GM21825 (cell line): ENCODE measurements around the gene PARK7.
"Not testable (repeated sequence)": the region's sequence is repeated elsewhere in the genome, so short reads cannot be mapped to it uniquely, and the experiment has no call there.

Experiments used
- ATAC-seq: cut with Tn5 transposase; IDR thresholded peaks from one replicate; pipeline ENCODE4 v1.9.1; 2021; ENCODE audit warnings: mild to moderate bottlenecking, moderate library complexity; ENCODE audit not compliant: unreplicated experiment

Gene PARK7

DNA sequence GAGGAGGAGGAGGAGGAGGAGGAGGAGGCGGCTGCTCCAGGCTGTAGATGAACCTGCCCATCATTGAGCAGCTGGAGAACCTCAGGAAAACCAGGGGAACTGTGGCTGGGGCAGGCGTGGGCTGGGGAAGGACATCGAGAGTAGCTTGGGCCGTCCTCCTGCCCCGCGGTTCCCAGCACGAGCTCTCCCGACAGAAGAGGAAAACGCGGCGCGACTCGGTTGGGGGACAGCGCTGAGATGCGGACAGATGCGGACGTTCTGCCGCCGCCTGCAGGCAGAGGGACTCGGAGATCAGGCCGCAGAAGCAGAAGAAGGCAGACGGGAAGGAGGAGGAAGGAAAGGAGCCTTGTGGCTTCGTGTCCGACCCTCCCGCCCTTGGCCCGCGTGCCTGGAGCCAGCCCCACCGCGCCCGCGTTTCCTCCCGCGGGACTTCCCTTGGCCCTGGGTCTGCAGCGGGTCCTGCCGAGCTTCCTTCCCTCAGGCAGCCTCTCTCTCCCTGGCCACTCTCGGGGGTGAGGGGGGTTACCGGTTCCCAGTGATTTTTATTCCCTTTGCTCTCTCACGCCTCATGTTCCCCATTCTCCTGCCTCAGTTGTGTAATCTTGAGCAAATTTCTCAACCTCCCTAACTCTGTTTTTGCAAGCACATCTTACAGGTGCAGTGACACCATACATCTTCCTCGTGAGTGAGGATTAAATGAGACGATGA lies 19.1 kb upstream of the PARK7 start:
- no peak for ATAC-seq

DNA sequence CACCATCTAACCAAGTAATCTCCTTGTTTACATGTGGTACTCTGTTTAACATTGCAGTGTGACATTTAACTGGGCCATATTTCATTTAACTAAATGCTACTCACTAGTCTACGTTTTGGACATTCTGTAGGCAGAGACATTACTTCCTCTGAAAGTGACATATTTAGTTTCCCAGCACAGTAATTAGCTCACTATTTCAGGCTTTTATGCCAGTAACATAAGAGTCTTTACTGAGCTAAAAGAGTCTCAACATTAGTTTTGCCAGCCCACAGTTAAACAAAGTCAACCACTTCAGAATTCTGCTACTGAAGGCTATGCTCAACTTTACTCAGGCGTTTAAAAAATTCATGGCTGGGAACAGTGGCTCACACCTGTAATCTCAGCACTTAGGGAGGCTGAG lies 18.3 kb upstream of the PARK7 start:
- ATAC-seq: no peak

DNA sequence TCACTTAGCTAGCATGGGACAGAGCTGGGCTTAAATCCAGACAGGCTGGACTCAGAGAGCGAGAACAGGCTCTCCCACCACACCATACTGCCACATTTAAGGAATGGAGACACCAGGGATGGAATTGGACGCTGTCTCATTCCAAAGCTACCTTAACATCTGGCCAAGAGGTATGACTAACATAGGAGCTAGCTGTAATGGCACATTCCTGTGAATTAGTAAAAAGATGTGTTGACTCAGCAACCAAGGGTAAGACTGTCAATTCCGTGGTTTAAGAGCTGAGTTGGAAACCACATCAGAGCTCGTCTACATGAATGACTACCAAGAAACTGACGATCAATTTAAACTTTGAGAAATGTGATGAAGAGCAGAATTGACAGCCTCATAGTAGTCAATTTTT lies 12.6 kb upstream of the PARK7 start:
- no peak for ATAC-seq

- not testable (repeated sequence) for ATAC-seq
Measured at GRCh38 chr1:7952791-7953190, 8.7 kb upstream of the PARK7 start.

GRCh38 chr1:7953850-7954609 lies 7.5 kb upstream of the PARK7 start:
- ATAC-seq: peak; percentile 92

- ATAC-seq: no peak
Measured at GRCh38 chr1:7954683-7955082, 6.8 kb upstream of the PARK7 start.

DNA sequence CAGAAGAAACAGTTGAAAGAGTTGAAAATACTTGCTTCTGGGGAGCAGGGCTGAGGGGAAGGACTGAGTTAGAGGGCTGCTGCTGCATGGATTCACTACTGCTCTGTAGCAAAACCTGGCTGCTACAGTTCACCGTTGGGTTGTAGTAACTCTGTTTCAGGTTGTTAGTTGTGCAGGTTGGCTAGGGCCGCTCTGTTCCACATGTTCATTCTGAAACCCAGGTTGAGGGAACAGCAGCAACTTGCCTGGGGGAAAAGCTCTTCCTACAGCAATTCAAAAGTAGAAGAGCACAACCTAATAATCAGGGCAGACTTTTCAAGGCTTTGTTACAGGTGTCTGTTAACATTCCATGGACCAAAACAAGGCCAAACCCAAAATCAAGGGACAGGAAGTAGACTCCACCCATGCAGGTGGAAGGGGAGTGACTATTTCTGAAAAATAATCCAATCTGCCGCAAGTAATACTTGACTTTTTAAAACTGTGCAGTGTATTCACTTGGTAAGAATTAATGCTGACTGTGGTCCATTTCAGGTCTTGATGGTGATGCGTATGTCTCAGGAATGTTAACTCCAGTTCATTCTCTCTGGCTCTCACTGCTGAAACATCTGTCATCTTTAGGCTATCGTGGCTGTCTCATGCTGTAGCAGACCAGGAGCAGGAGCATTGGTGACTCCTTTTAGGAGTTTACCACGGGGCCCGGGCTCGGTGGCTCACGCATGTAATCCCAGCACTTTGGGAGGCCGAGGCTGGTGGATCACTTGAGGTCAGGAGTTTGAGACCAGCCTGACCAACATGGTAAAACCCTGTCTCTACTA lies 5.1 kb upstream of the PARK7 start:
- no peak for ATAC-seq

- no peak for ATAC-seq
Measured at GRCh38 chr1:7960165-7960564, 1.3 kb upstream of the PARK7 start.

- no peak for ATAC-seq
Measured at GRCh38 chr1:7960867-7961215, 670 bp upstream of the PARK7 start.

- ATAC-seq: peak; percentile 13
Measured at GRCh38 chr1:7962014-7962335, 464 bp downstream of the PARK7 start.

DNA sequence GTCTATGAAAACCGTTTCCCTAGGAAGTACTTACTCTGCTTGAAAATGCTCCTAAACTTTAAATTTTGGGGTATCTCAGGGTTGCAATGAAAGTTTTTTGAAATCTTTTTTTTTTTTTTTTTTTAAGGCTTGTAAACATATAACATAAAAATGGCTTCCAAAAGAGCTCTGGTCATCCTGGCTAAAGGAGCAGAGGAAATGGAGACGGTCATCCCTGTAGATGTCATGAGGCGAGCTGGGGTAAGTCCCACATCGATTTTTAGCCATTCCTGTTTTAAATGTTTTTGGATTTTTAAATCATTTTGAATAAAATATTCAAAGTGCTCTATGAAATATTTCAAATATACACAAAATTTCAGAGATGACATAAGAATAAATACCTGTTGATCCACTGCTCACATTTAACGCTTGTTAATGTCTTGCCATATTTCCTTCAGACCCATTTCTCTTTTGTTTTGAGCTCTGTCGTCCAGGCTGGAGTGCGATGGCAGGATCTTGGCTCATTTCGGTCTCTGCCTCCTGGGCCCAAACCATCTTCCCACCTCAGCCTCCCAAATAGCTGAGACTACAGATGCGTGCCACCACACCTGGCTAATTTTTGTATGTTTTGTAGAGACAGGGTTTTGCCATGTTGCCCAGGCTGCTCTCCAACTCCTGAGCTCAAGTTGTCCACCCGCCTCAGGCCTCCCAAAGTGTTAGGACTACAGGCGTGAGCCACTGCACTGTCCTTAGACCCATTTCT lies 1.3 kb downstream of the PARK7 start:
- ATAC-seq: no peak

- ATAC-seq: not testable (repeated sequence)
Measured at GRCh38 chr1:7963378-7963730, 1.8 kb downstream of the PARK7 start.

- not testable (repeated sequence) for ATAC-seq
Measured at GRCh38 chr1:7963841-7964240, 2.3 kb downstream of the PARK7 start.

DNA sequence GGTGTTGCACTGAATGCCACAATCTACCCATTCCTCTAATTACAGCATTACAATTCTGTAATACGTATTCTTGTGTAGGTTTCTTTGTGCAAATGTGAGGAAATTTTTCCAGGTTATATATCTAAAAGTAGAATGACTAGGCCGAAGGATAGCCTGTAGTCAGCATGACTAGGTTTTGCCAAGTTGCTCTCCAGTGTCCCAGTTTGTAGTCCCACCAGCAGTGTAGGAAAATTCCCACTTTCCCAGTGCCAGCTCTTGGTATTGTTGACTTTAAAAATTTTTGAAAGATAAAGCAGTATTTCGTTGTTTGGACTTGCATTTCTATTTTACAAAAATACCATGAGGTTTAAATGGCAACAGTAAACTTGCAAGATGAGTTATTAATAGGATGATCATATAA lies 3.0 kb downstream of the PARK7 start:
- no peak for ATAC-seq

- ATAC-seq: no peak
Measured at GRCh38 chr1:7967196-7967595, 5.7 kb downstream of the PARK7 start.

DNA sequence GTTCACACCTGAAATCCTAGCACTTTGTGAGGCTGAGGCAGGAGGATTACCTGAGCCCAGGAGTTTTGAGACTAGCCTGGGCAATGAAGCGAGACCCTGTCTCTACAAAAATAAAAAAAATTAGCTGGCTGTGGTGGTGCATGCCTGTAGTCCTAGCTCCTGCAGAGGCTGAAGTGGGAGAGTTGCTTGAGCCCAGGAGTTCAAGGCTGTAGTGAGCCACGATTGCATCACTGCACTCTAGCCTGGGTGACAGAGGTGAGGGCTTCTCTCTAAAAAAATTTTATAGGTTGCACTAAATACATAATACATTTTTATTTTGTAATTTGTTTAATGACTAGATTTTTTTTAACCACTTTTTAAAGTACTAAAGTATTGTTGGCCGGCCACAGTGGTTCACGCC lies 6.1 kb downstream of the PARK7 start:
- no peak for ATAC-seq

GRCh38 chr1:7970246-7970645 lies 8.7 kb downstream of the PARK7 start:
- no peak for ATAC-seq

- no peak for ATAC-seq
Measured at GRCh38 chr1:7971024-7971423, 9.5 kb downstream of the PARK7 start.

DNA sequence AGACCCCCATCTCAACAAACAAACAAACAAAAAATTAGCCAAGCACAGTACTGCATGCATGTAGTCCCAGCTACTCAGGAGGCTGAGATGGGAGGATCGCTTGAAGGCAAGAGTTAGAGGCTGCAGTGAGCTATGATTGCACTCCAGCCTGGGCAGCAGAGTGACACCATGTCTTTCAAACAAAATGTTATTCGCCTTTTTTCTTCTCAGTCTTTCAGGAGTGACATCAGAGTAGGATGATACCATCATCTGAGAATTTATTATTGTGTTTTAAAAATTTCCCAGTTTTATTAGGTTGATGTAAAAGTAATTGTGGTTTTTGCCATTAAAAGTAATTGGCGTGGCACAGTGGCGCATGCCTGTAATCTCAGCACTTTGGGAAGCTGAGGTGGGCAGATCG lies 10.8 kb downstream of the PARK7 start:
- ATAC-seq: no peak

DNA sequence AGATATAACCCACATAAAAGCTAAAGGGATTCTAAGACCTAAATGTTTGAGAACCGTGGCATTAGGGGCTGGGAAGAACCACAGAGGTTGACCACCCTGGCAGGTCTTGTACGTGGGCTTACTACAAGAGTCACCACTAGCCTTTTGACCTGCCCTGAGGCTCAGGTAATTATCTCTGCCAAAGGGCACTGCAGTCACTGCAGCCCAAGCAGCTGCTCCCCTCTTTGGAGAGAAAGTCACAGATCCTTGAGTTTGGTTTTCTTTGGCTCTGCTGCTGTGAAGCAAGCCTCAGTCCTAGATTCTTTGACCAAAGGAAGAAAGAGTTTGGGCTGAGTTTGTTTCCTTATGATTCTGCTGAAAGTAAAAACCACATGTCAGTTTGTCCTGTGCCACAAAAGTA lies 11.6 kb downstream of the PARK7 start:
- ATAC-seq: no peak

GRCh38 chr1:7975212-7975865 lies 13.8 kb downstream of the PARK7 start:
- no peak for ATAC-seq
